OCI-LY7 (cell line): ENCODE measurements around the gene CFAP97D2. TPM values are rescaled to one million over a fixed set of nuclear protein-coding genes. Genes with fewer than 3 reads are reported as not detected.

Experiments
- BruUV-seq: library from RNA; stranded (reverse); fragments of 400-500 nt; replicated peaks from 2 replicates; lab custom pipeline; 2021; lab: Mats Ljungman, UMichigan
- CTCF ChIA-PET: fragments of 300-600 bp; sonication (Branson Sonifier 250); formaldehyde crosslinking; loops from one replicate; lab custom pipeline; 2022; ENCODE audit warnings: antibody characterized with exemption; ENCODE audit not compliant: unreplicated experiment; lab: Charles Lee
- POLR2A ChIA-PET: fragments of 300-600 bp; sonication (Branson Sonifier 250); formaldehyde crosslinking; loops from one replicate; lab custom pipeline; 2022; ENCODE audit warnings: antibody characterized with exemption; lab: Charles Lee
- DNase-seq: peaks from one replicate; pipeline ENCODE4 v3.0.0-alpha.2; 2015; ENCODE audit warnings: low spot score
- H2AFZ ChIP-seq: fragments of 200-600 bp; sonication (generic), shearing (Covaris generic); 2 replicates; pipeline ENCODE4 v1.6.1; 2014; ENCODE audit warnings: mild to moderate bottlenecking, antibody characterized with exemption, low read length, moderate library complexity
- H3K27ac ChIP-seq: fragments of 200-600 bp; sonication (generic); 2 replicates; pipeline ENCODE4 v1.5.1; 2014; ENCODE audit warnings: mixed run types, low read depth, mild to moderate bottlenecking, moderate library complexity, low read length, inconsistent platforms; ENCODE audit not compliant: poor library complexity, severe bottlenecking
- H3K36me3 ChIP-seq: fragments of 200-600 bp; sonication (generic); 2 replicates; pipeline ENCODE4 v1.6.1; 2014; ENCODE audit warnings: mild to moderate bottlenecking, antibody characterized with exemption, low read length, moderate library complexity, mixed read lengths; ENCODE audit not compliant: insufficient read depth
- H3K4me1 ChIP-seq: fragments of 200-600 bp; sonication (generic); 2 replicates; pipeline ENCODE4 v1.5.1; 2014; ENCODE audit warnings: mild to moderate bottlenecking, low read length; ENCODE audit not compliant: insufficient read depth, poor library complexity, severe bottlenecking
- H3K4me2 ChIP-seq: fragments of 200-600 bp; sonication (generic); 2 replicates; pipeline ENCODE4 v1.6.1; 2014; ENCODE audit warnings: mild to moderate bottlenecking, low read length
- H3K4me3 ChIP-seq: fragments of 200-600 bp; sonication (generic); 2 replicates; pipeline ENCODE4 v1.5.1; 2014; ENCODE audit warnings: mild to moderate bottlenecking, low read depth, low read length; ENCODE audit not compliant: poor library complexity, severe bottlenecking
- H3K79me2 ChIP-seq: fragments of 200-600 bp; sonication (generic); 2 replicates; pipeline ENCODE4 v1.6.1; 2016; ENCODE audit warnings: low read depth, mild to moderate bottlenecking, low read length, moderate library complexity, mixed read lengths; ENCODE audit not compliant: insufficient read depth
- H3K9me2 ChIP-seq: fragments of 200-600 bp; sonication (generic); 2 replicates; pipeline ENCODE4 v1.6.1; 2016; ENCODE audit warnings: mild to moderate bottlenecking, low read length, mixed read lengths; ENCODE audit not compliant: insufficient read depth
- H3K9me3 ChIP-seq: fragments of 200-600 bp; sonication (generic); 2 replicates; pipeline ENCODE4 v1.6.1; 2014; ENCODE audit warnings: mild to moderate bottlenecking, mixed run types, low read length, mixed read lengths
- H4K20me1 ChIP-seq: fragments of 200-600 bp; sonication (generic); 2 replicates; pipeline ENCODE4 v1.6.1; 2014; ENCODE audit warnings: mild to moderate bottlenecking, antibody characterized with exemption, low read length, moderate library complexity, mixed read lengths; ENCODE audit not compliant: insufficient read depth
- CTCF ChIP-seq: fragments of 200-600 bp; sonication (generic); conservative IDR thresholded peaks from 2 replicates; pipeline ENCODE4 v1.5.1; 2014; ENCODE audit warnings: mild to moderate bottlenecking, antibody characterized with exemption, low read length, moderate library complexity, mixed read lengths
- EZH2phosphoT487 ChIP-seq: fragments of 200-600 bp; sonication (generic); IDR thresholded peaks from 2 replicates; pipeline ENCODE4 v1.6.1; 2018; ENCODE audit warnings: low read depth, borderline replicate concordance, mild to moderate bottlenecking, mixed run types, antibody characterized with exemption, low read length, moderate library complexity, mixed read lengths
- intact Hi-C: fragments of 100-400 bp; cut with micrococcal nuclease; formaldehyde crosslinking; loops from one replicate; pipeline ENCODE4 v1.10.0; 2022; ENCODE audit not compliant: unreplicated experiment
- total RNA-seq, 2 experiments: library from RNA; depleted of rRNA in 1 of 2; stranded (reverse); fragments of >200 nt in 1 of 2; shearing (Covaris generic) in 1 of 2; gene quantifications; 2 replicates each; pipeline ENCODE4 v1.2.3, GENCODE V29; 2014 to 2022

Gene CFAP97D2
- total RNA-seq, 2 experiments from 2014 or later: not detected

- H3K4me3 ChIP-seq: no peak overlapping the region
- TF ChIP-seq EZH2phosphoT487: no peak
- no peak for TF ChIP-seq CTCF
- no TSS peak for BruUV-seq
- ChIA-PET CTCF (no interaction called here), POLR2A (interaction anchor here (0.6 to 1.6 kb wide), 3 partner anchors 16 to 117 kb away, joined by 3 to 4 read pairs (median 3); no protein-coding TSS in a partner anchor)
- intact Hi-C loops: no loop called here
- H2AFZ ChIP-seq: no peak overlapping the region
- H3K9me2 ChIP-seq: no peaks in the 10 kb centered on the region
- no peaks in the 10 kb centered on the region for H4K20me1 ChIP-seq
- H3K27ac ChIP-seq: no peak overlapping the region
- H3K9me3 ChIP-seq: no peaks in the 10 kb centered on the region
- no peak overlapping the region for H3K4me2 ChIP-seq
- 0 out of 2 replicates have a peak, but pooled peaks cover 7% of the 10 kb centered on the region for H3K79me2 ChIP-seq
- H3K36me3 ChIP-seq: peaks cover 94% of the 10 kb centered on the region
- DNase-seq: no peak
- H3K4me1 ChIP-seq: peaks cover 40% of the 10 kb centered on the region
Observed at GRCh38 chr13:114264886-114265611, 86.0 kb downstream of the CFAP97D2 start.

GRCh38 chr13:114266241-114266640 is 87.2 kb downstream of the CFAP97D2 start:
- no peak for TF ChIP-seq CTCF
- ChIA-PET POLR2A (interaction anchor here (0.7 to 1.6 kb wide), 2 partner anchors 106 to 228 kb away, joined by 3 to 5 read pairs; no protein-coding TSS in a partner anchor), CTCF (no interaction called here)
- Histone ChIP-seq H3K9me3 (no peaks in the 10 kb centered on the region), H3K4me1 (peaks cover 28% of the 10 kb centered on the region), H3K36me3 (peaks cover 89% of the 10 kb centered on the region), H3K79me2 (0 out of 2 replicates have a peak, but pooled peaks cover 7% of the 10 kb centered on the region), H3K27ac (no peak overlapping the region), H2AFZ (no peak overlapping the region), H3K9me2 (no peaks in the 10 kb centered on the region), H3K4me2 (no peak overlapping the region), H3K4me3 (no peak overlapping the region), H4K20me1 (no peaks in the 10 kb centered on the region)
- intact Hi-C loops: no loop called here
- BruUV-seq: no TSS peak
- no peak for DNase-seq
